ENCODE results near the gene ANO2.

The ANO2 gene

GRCh38 chr12:5742258-5742657 lies 202.8 kb downstream of the ANO2 start:
- TF ChIP-seq, protein P1, sequence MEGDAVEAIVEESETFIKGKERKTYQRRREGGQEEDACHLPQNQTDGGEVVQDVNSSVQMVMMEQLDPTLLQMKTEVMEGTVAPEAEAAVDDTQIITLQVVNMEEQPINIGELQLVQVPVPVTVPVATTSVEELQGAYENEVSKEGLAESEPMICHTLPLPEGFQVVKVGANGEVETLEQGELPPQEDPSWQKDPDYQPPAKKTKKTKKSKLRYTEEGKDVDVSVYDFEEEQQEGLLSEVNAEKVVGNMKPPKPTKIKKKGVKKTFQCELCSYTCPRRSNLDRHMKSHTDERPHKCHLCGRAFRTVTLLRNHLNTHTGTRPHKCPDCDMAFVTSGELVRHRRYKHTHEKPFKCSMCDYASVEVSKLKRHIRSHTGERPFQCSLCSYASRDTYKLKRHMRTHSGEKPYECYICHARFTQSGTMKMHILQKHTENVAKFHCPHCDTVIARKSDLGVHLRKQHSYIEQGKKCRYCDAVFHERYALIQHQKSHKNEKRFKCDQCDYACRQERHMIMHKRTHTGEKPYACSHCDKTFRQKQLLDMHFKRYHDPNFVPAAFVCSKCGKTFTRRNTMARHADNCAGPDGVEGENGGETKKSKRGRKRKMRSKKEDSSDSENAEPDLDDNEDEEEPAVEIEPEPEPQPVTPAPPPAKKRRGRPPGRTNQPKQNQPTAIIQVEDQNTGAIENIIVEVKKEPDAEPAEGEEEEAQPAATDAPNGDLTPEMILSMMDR (IDR thresholded peaks at IDR 0.05; ENCODE audit: low read depth, low read length) = no peak
- DNase-seq (ENCODE audit: extremely low read depth, low read depth) = no peak

GRCh38 chr12:5739917-5740316 lies 205.1 kb downstream of the ANO2 start:
- DNase-seq (ENCODE audit: extremely low read depth, low read depth) = no peak
- TF ChIP-seq, protein P1 (IDR thresholded peaks at IDR 0.05; ENCODE audit: low read depth, low read length) = no peak

- no peak for DNase-seq (ENCODE audit: extremely low read depth, low read depth)
- TF ChIP-seq, protein P1 (IDR thresholded peaks at IDR 0.05; ENCODE audit: low read depth, low read length) = no peak
These were observed 207.3 kb downstream of the ANO2 start for GRCh38 chr12:5737778-5738177.

GRCh38 chr12:5736527-5736926 lies 208.5 kb downstream of the ANO2 start:
- TF ChIP-seq, protein P1 (IDR thresholded peaks at IDR 0.05; ENCODE audit: low read depth, low read length) = no peak
- no peak for DNase-seq (ENCODE audit: extremely low read depth, low read depth)

DNA sequence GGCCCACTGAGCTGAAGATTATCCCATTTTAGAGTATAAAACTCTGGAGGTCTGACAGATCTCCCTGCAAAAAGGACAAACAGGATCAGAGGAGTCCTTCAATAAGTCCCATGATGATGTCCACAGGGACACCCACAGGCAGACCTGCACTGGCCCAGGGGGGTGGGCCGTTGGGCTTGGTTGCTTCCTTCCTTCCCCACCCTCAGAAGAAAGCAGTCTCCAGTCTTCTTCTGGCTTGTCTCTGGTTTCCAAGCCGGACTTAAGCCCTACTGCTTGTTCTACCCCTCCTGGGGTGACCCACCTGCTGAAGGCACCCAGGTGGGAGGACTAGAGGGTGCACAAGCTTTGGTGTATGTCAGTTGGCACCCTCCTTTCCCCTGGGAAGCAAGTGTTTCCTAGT lies 209.0 kb downstream of the ANO2 start:
- DNase-seq (ENCODE audit: extremely low read depth, low read depth) = no peak
- TF ChIP-seq, protein P1 (IDR thresholded peaks at IDR 0.05; ENCODE audit: low read depth, low read length) = no peak

DNA sequence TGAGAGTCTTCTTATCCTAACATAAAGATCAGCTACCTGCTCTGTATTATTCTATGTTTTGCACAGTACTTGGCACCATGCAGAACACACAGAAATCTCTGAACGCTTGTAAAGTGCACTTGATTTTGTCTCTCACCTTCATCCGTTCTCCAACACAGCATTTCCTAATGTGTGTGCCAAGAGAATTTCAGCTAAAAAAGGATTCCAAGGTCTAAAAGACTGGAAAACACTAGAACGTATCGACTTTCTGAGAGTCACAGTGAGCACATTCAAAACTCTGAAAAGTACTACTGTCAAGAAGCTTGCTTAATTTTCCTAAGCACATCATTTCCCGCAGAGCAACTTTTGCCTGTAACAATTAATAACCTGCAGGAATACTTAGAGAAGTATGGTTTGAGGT lies 211.1 kb downstream of the ANO2 start:
- TF ChIP-seq, protein P1 (IDR thresholded peaks at IDR 0.05; ENCODE audit: low read depth, low read length) = no peak

DNA sequence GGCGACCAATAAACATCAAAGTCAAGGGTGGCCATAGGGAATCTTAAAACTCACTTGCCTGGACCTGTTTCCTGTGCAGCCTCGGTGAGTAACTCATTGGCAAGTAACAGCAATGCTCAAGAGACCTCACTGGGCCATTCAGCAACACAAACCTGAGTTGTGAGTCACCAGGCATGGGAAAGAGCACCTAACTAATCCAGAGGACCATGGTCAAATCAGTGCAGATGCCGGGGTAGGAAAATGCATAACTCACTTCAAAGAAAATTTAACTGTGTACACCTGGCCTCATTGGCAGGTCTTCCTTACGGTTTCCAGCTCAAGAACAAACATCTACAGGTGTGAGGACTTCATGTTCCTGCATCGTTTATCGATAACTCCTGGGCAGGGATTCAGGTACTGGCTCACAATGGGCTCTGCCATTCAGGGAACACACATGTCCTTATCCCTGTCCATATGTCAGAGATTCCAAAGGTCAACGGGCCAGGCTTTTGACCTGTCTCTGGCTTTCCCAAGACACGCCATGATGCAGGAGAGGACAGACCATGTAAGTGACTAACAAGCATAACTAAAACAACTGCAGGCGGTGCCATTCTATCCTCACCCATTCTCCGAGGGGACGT lies 211.8 kb downstream of the ANO2 start:
- no peak for DNase-seq (ENCODE audit: extremely low read depth, low read depth)
- TF ChIP-seq, protein P1 (IDR thresholded peaks at IDR 0.05; ENCODE audit: low read depth, low read length) = no peak

More for the DNA sequence above, 211.1 kb downstream of the ANO2 start:
- DNase-seq (ENCODE audit: extremely low read depth, low read depth) = no peak
